ENCODE measurements around the gene CAPN10.

- TF ChIP-seq SUZ12 (IDR thresholded peaks at IDR 0.05; ENCODE audit: extremely low read depth, insufficient read depth, insufficient read length): no peak
- no peak for TF ChIP-seq YY1 (IDR thresholded peaks at IDR 0.05; ENCODE audit: insufficient read depth, insufficient read length)
- no peak for TF ChIP-seq ZNF274 (IDR thresholded peaks at IDR 0.05; ENCODE audit: low read depth, low read length)
Measured at GRCh38 chr2:240624950-240625621, 38.6 kb downstream of the CAPN10 start, which contains the start of gene GPR35.

Measured in NT2/D1 (cell line).